KOPT-K1 (cell line): ENCODE measurements around the gene COMMD9.

Source experiments
- H3K27ac ChIP-seq: fragments of 200-600 bp; sonication (generic); 2 replicates; pipeline ENCODE4 v1.5.1; 2016; ENCODE audit warnings: antibody characterized with exemption, mild to moderate bottlenecking, low read depth, low read length; ENCODE audit not compliant: poor library complexity, severe bottlenecking
- H3K36me3 ChIP-seq: fragments of 200-600 bp; sonication (generic); 2 replicates; pipeline ENCODE4 v1.5.1; 2017; ENCODE audit warnings: antibody characterized with exemption, mild to moderate bottlenecking, low read length, moderate library complexity; ENCODE audit not compliant: insufficient read depth
- H3K9me3 ChIP-seq: fragments of 200-600 bp; sonication (generic); 2 replicates; pipeline ENCODE4 v1.5.1; 2017; ENCODE audit warnings: antibody characterized with exemption, low read length, mild to moderate bottlenecking; ENCODE audit not compliant: insufficient read depth, poor library complexity, severe bottlenecking

Gene COMMD9

DNA sequence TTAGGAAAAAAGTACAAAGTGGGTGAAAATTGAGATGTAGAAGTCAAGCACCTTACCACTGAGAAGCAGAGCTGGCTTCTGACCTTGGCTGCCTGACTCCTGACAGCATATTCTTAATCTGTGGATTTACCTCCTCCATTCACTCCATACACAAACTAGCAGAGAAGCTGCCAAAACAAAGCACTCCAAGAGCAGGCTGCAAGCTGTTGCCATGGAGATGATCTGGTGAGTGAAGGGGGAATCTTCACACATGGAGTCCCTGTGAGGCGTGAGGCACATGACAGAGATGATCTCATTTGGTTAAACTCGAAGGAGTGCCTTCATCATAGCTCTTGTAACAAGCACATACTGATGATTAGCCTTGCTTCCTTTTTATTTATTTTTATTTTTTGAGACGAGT, 16.1 kb downstream of the COMMD9 start:
- Histone ChIP-seq H3K27ac (no peak overlapping the region), H3K9me3 (no peaks in the 10 kb centered on the region), H3K36me3 (peaks cover 29% of the 10 kb centered on the region)

DNA sequence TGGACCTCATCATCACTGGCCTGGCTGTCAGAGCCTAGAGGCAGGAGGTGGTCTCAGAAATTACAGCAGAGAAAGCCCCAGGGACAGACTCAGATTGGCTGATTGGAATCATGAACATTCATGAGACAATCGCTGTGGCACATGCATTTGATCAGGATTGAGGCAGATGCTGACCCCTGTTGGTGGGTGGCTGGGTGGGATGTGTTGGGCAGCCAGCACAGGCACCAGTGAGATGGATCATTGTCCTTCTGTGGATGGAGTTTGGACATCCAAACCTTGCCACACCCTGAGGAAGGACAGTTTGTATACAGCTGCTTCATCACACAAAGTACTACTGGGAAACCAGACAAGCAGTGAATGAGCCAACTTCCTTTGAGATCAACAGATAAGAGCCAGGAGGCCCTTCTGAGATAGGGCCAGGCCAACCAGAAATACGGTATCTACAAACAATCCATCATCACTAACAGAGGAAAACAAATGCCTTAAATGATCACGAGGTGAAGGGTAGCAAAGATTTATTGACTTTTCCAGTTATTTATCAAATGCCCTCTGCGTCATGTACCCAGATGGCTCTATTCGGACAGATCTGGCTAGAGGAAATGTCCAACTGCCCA, 17.3 kb downstream of the COMMD9 start:
- Histone ChIP-seq H3K36me3 (peaks cover 24% of the 10 kb centered on the region), H3K27ac (no peak overlapping the region), H3K9me3 (no peaks in the 10 kb centered on the region)

DNA sequence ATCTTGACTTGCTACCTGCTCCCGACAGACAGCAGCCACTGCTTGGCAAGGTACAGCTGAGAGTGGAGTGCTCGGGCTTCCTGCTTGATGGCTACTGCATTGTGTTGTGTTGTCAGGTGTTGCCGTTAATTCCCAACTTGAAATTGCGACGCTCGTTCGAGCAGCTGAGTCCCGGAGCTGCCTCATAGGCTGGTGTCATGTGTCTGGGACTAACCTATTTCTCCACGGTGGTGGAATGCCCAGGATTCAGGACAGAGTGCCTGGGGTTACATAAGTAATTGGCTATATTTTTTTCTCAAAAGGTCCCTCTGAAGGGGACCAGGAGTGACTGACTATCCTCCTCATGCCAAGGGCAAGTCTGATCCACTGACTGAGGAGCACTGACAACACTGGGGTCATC, 18.5 kb downstream of the COMMD9 start:
- H3K36me3 ChIP-seq = peaks cover 19% of the 10 kb centered on the region
- H3K27ac ChIP-seq = no peak overlapping the region
- no peaks in the 10 kb centered on the region for H3K9me3 ChIP-seq

- H3K9me3 ChIP-seq = no peaks in the 10 kb centered on the region
- peaks cover 8% of the 10 kb centered on the region; the same call in 1 of the 2 replicates for H3K36me3 ChIP-seq
- no peak overlapping the region for H3K27ac ChIP-seq
Observed at GRCh38 chr11:36268337-36268985, 20.8 kb downstream of the COMMD9 start.

DNA sequence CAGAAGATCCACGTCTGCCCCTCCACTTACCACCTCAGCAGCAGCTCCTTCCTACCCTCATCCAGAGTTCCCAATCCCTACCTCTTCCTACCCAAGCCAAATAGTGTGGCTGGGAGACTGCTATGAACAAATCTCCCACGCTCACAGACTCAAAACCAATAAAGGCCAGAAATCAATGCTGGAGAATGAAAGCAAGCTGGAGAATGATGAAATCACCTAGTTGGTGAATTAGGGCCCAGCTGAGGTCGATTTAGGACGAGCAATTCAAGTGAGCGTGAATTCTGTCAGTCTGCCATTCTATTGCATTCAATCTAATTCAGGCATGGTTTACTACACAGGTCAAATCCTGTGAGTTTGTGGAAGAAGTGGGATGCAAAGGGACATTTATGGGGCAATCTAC, 22.5 kb downstream of the COMMD9 start:
- no peaks in the 10 kb centered on the region for H3K9me3 ChIP-seq
- H3K36me3 ChIP-seq = no peaks in the 10 kb centered on the region; the same call in 1 of the 2 replicates
- no peak overlapping the region for H3K27ac ChIP-seq

- Histone ChIP-seq H3K27ac (no peak overlapping the region), H3K9me3 (no peaks in the 10 kb centered on the region), H3K36me3 (no peaks in the 10 kb centered on the region)
Observed at GRCh38 chr11:36265793-36266628, 23.2 kb downstream of the COMMD9 start.

GRCh38 chr11:36264973-36265344, 24.3 kb downstream of the COMMD9 start:
- H3K27ac ChIP-seq = no peak overlapping the region
- H3K36me3 ChIP-seq = no peaks in the 10 kb centered on the region
- no peaks in the 10 kb centered on the region for H3K9me3 ChIP-seq

DNA sequence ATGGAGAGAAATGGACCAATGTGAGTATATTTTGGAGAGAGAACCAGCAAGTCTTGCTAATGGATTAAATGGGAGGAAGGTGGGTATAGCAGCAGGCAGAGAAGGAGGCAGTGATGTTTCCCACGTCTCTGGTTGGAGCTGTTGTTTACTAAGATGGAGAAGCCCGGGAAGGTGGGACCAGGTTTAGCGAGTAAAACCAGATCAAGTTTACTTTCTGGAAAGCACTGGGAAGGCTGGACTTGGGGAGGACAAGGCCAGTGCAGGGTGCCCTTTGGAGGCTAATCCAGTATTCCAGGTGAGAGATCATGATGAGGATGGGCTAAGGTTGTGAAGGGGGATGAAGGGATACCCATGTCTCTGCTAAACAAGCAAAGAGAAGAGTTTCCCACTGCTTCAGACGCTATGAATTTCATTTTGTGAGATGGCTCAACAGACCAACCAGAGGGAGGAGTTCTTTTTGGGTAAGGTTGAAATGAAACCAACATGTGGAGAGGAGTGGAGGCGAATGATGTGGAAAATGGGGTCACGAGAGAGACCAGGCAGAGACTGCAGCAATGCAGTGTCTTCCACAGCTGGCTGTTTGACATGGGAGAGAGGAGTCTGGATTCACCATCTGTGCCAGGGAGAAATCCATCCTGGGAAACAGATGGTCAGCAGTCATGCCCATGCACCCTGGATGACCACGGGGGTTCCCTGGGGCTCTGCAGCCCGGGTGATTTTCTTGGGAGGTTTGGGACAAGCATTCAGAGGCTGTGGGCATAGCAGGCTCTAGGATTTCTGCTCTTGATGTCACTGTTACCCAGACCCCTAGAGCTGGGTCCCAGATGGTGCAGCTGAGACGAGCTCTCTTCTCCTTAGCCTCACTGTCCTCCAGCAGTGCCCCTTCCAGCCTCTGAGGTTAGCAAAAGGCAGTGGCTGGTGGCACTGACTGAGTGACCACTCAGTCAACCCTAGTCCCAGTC, 24.9 kb downstream of the COMMD9 start:
- no peaks in the 10 kb centered on the region for H3K36me3 ChIP-seq
- H3K9me3 ChIP-seq = no peaks in the 10 kb centered on the region
- no peak overlapping the region for H3K27ac ChIP-seq

DNA sequence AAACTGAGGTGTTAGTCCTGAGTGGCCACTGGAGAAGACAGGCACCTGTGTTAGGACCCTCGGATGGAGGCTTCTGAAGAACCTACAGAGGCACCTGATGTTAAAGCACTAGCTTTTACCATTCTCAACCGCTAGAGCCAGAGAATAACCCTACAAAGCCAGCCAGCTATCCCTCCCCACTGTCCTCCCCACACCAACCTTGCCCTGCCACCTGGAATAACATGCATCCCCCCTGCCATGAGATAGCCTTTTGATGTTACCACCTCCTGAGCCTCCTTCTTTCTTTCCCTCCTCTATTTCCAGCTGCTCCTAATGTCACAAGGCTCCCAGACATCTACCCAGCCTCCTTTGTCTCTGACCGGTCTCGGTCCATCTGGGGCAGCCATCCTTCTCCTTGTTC, 28.1 kb downstream of the COMMD9 start:
- Histone ChIP-seq H3K9me3 (no peaks in the 10 kb centered on the region), H3K36me3 (no peaks in the 10 kb centered on the region), H3K27ac (no peak overlapping the region)

DNA sequence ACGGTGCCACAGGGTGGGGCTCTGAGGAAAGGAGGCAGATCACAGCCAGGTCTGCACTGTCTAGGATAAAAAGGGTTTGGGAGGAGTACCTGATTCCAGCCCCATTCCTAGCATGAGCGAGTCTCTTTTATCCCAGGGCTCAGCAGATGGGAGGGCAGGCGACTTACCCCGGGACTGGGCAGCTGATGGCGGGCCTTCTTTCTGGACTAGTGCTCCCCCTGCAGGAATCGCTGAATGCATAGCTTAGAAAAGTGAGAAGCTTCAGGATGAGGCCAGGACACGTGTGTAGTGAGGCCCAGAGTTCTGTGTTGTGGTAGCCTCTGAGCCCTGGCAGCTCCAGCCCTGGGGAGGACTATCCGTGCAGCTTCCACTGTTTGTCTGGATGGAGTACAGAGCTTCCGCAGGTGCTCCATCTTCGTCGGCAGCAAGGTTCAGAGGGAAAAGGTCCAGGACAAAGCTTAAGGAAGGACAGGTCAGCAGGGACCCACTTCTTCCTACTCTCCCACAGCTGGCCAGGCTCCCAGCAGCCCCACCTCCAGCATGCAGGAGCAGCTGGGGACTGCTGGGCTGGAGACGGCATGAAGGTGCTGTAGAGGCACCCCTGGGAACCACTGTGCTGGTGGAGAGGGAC, 30.4 kb downstream of the COMMD9 start:
- Histone ChIP-seq H3K27ac (no peak overlapping the region), H3K36me3 (no peaks in the 10 kb centered on the region), H3K9me3 (no peaks in the 10 kb centered on the region)

DNA sequence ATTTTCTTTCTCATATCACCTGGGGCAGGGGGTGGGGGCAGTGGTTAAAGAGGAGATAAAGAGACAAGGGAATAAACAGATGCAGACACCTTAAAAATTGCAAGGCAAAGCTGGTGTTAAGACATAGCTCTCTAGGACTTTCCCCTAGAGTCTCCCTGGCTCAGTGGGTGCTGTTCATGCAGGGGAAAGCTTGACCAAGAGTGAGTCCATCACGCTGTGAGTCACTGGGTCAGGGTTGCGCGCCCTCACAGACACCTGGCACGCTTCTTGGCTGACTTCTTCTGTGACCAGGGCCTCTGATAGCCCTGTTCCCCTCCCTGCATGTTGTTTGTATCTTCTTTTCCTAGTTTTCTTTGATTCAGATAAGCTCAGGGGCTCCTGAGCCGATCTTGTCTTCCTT, 31.9 kb downstream of the COMMD9 start:
- Histone ChIP-seq H3K9me3 (no peaks in the 10 kb centered on the region), H3K27ac (no peak overlapping the region), H3K36me3 (no peaks in the 10 kb centered on the region)

DNA sequence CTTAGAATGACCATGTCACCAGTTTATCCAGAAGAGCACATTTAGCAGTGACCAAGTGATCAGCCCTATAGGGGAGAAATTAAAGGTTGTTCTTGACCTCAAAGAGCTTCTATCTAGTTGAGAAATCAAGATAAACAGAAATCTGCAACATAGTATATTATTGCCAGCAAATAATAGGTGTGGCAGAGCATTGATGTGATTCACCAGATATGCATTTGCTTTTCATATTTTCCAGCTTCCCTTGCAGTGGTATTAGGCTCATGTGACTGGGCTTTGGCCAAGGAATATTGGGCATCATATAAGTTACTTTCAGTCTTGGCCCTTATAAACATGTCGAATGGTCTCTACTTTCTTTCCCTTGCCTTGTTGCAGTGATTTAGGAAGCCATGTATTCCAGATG, 34.5 kb downstream of the COMMD9 start:
- no peaks in the 10 kb centered on the region for H3K36me3 ChIP-seq
- peaks cover 12% of the 10 kb centered on the region for H3K9me3 ChIP-seq
- no peak overlapping the region for H3K27ac ChIP-seq

- Histone ChIP-seq H3K27ac (no peak overlapping the region), H3K9me3 (peaks cover 12% of the 10 kb centered on the region), H3K36me3 (no peaks in the 10 kb centered on the region)
Observed at GRCh38 chr11:36253238-36253637, 36.0 kb downstream of the COMMD9 start.

GRCh38 chr11:36251823-36252222, 37.4 kb downstream of the COMMD9 start:
- Histone ChIP-seq H3K36me3 (no peaks in the 10 kb centered on the region), H3K27ac (no peak overlapping the region), H3K9me3 (peaks cover 12% of the 10 kb centered on the region)
